CD4-positive, alpha-beta T cell treated with Interleukin-17A for 4 hours (primary cell): ENCODE data around the gene CCDC107.
A peak's percentile ranks its signal among the peaks of the same experiment; 100 is the strongest.

ENCODE experiments used
- DNase-seq: peaks from one replicate; pipeline ENCODE4 v3.0.0-alpha.2; 2020; ENCODE audit warnings: mixed read lengths

Gene CCDC107

GRCh38 chr9:35661756-35662350 is 3.8 kb downstream of the CCDC107 start:
- peak; percentile 69 for DNase-seq

- no peak for DNase-seq
These were observed 4.3 kb downstream of the CCDC107 start for GRCh38 chr9:35662437-35662836.

GRCh38 chr9:35664531-35665470 is 6.7 kb downstream of the CCDC107 start, which contains the start of gene ARHGEF39:
Gene ARHGEF39 (minus strand): TSS chr9:35665195. CDS start chr9:35665169, 26 bp downstream.
- peak; percentile 71 for DNase-seq

GRCh38 chr9:35665471-35665818 is 7.4 kb downstream of the CCDC107 start:
- no peak for DNase-seq

DNA sequence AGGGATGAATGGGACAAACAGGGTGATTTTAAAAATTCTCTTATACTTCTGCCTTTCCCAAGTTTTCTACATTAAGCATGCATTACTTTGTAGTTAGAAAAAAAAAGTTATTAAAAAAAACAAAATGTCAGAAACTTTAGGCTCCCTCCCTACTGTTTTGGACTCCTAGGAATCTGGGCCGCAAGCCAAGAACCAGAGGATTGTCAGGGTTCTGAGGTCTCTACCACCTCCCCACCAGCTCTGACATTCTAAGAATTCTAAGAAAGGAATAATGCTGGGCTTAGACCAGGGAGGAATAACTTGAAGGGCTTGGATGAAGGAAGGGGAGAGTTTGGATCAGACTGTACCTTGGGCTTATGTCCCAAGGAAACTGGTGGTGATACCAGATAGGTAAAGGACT is 8.0 kb downstream of the CCDC107 start:
- no peak for DNase-seq

DNA sequence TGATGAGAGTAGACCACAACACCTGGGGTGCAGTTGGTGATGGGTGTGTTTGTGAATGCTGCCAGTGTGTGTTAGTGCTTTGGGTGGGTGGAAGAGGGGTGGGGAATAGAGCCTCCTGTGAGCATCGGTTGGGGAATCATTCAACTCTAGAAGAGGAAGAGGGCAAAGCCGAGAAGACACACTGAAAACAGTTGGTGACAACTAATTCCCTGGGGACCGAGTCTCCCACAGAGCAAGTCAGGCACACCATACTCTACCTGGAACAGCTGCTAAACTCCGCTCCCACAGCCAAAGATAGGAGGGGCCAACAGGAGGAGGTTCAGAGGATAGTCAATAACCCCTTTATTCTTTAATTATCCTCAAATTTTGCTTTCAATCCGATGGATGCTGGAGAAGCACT is 8.5 kb downstream of the CCDC107 start:
- DNase-seq, result no peak

GRCh38 chr9:35667939-35668338 is 9.8 kb downstream of the CCDC107 start:
- no peak for DNase-seq

DNA sequence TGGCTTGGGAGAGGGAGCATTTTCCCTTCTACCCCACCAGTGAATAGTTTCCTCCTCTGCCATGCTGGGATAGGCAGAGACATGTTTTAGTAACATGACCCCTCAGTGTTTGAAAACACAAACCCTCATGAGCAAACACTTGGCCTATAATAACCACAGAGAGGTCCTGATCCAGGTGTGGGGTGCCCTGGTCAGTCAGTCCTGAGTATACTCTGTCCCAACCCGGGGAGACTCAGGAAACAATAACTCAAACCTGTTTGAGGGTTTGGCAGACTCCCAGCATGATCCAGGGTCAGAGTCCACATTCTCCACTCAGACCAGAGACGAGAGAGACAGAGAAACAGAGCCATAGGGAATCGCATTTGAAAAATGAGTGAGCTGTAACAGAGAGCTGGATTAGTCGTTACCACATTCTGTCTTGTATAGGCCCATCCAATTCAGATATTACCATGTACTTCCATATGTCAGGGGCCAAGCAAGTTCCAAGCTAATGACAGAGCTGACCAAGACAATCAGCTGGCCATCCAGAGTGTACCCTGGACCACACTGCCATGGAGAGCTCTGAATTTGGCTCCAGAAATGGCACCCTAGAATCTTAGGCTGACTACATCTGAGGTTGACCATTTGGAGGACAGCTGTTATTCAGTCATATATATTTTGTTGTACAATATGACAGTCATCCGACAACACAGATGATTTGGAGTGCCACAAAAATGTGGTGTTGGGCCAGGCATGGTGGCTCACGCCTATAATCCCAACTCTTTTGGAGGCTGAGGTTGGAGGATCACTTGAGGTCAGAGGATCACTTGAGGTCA is 11.4 kb downstream of the CCDC107 start:
- no peak for DNase-seq

DNA sequence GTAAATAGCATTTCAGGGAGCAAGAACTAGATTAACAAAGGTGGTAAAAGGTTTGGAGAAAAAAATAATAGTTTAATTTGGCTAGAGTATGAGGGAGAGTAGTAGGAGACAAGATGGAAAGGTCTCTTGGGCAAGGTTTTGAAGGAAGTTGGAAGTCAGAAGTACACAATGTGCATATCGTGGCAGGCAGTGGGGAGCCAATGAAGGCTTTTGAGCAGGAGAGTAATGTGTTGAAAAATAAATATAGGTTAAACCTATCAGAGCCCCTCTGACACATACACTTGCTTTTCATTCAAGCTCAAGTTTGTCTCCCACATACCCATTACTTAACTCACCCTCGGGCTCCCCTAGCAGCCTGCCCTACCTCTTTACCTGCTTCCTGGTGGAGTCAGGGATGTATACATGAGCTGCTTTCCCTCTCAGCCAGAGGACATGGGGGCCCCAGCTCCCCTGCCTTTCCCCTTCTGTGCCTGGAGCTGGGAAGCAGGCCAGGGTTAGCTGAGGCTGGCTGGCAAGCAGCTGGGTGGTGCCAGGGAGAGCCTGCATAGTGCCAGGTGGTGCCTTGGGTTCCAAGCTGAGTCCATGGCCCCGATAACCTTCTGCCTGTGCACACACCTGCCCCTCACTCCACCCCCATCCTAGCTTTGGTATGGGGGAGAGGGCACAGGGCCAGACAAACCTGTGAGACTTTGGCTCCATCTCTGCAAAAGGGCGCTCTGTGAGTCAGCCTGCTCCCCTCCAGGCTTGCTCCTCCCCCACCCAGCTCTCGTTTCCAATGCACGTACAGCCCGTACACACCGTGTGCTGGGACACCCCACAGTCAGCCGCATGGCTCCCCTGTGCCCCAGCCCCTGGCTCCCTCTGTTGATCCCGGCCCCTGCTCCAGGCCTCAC is 15.3 kb downstream of the CCDC107 start, which contains the start of gene CA9:
Gene CA9 (plus strand): TSS at position 797 of the 893 bp plus-strand sequence. CDS start 32 bp downstream, at position 829.
- no peak for DNase-seq

- DNase-seq, result no peak
These were observed 15.9 kb downstream of the CCDC107 start for GRCh38 chr9:35674025-35674361.

DNA sequence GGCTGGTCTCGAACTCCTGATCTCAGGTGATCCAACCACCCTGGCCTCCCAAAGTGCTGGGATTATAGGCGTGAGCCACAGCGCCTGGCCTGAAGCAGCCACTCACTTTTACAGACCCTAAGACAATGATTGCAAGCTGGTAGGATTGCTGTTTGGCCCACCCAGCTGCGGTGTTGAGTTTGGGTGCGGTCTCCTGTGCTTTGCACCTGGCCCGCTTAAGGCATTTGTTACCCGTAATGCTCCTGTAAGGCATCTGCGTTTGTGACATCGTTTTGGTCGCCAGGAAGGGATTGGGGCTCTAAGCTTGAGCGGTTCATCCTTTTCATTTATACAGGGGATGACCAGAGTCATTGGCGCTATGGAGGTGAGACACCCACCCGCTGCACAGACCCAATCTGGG is 17.1 kb downstream of the CCDC107 start:
- no peak for DNase-seq

GRCh38 chr9:35675732-35676392 is 17.8 kb downstream of the CCDC107 start:
- peak; percentile 45 for DNase-seq

DNA sequence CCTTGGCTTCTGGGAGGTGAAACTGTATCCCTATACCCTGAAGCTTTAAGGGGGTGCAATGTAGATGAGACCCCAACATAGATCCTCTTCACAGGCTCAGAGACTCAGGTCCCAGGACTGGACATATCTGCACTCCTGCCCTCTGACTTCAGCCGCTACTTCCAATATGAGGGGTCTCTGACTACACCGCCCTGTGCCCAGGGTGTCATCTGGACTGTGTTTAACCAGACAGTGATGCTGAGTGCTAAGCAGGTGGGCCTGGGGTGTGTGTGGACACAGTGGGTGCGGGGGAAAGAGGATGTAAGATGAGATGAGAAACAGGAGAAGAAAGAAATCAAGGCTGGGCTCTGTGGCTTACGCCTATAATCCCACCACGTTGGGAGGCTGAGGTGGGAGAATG is 21.0 kb downstream of the CCDC107 start:
- no peak for DNase-seq

DNA sequence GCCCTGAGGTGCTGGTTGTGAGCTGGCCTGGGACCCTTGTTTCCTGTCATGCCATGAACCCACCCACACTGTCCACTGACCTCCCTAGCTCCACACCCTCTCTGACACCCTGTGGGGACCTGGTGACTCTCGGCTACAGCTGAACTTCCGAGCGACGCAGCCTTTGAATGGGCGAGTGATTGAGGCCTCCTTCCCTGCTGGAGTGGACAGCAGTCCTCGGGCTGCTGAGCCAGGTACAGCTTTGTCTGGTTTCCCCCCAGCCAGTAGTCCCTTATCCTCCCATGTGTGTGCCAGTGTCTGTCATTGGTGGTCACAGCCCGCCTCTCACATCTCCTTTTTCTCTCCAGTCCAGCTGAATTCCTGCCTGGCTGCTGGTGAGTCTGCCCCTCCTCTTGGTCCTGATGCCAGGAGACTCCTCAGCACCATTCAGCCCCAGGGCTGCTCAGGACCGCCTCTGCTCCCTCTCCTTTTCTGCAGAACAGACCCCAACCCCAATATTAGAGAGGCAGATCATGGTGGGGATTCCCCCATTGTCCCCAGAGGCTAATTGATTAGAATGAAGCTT is 21.8 kb downstream of the CCDC107 start:
- DNase-seq, result no peak

DNA sequence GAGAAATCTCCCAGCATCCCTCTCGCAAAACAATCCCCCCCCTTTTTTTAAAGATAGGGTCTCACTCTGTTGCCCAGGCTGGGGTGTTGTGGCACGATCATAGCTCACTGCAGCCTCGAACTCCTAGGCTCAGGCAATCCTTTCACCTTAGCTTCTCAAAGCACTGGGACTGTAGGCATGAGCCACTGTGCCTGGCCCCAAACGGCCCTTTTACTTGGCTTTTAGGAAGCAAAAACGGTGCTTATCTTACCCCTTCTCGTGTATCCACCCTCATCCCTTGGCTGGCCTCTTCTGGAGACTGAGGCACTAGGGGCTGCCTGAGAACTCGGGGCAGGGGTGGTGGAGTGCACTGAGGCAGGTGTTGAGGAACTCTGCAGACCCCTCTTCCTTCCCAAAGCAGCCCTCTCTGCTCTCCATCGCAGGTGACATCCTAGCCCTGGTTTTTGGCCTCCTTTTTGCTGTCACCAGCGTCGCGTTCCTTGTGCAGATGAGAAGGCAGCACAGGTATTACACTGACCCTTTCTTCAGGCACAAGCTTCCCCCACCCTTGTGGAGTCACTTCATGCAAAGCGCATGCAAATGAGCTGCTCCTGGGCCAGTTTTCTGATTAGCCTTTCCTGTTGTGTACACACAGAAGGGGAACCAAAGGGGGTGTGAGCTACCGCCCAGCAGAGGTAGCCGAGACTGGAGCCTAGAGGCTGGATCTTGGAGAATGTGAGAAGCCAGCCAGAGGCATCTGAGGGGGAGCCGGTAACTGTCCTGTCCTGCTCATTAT is 22.4 kb downstream of the CCDC107 start:
- no peak for DNase-seq

- no peak for DNase-seq
These were observed 23.4 kb downstream of the CCDC107 start for GRCh38 chr9:35681341-35682002.

GRCh38 chr9:35682051-35682450 is 24.0 kb downstream of the CCDC107 start:
- DNase-seq, result no peak

DNA sequence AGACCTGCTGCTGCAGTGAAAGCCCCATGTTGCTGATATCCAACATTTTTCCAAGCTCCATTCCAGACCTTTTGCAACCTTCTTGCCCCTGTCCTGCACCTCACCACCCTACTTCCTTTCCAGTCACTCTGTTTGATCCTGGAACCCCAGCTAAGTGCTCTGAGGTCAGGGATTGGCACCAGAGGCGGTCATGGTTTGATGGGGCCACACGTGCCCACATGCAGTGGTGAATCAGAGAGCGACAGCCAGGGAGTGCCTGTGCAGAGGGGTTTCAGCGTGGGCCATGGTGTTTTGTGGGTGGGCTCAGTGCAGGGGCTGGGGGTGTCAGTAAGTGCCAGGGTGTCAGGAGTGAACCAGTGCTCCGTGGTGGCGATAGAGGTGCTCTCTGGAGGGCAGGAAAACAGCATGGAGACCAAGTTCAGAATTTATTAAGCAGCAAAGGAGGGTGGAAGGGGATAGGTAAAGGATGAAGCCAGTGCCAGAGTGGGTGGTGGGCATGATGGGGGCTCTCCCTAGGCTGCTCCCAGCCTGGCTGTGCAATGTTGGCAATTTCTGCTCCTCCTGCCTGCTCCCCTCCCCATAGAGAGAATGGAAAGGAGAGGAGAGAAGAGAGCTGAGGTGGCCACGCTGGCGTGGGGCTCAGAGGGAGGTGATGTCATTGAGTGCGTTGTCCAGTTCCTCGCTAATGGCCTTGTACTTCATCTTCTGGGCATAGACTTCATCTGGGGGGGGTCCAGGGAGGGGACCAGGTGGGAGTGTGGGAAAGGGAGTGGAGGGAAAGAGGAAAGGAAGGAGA is 24.6 kb downstream of the CCDC107 start:
- no peak for DNase-seq

DNA sequence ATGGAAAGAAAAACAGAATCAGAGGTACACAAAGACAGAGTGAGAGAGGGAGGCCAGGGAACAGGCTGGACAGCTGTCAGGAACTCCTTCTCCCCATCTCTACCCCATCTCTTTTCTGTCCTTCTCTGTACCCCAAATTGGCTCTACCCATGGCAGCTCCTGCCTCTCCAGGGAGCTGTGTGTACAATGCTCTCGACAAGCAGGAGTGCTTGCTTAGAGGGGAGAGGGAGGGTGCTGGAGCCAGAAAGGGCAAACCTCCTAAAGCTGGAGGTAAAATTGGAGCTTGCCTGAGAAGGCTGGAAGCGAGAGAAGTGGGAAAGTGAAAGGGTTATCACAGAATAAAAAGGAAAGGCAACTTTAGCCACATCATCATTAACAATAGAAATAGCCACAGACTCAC is 25.2 kb downstream of the CCDC107 start:
- DNase-seq, result no peak
